K562 (cell line): ENCODE data around the gene BAIAP3. TPM values are rescaled to one million over a fixed set of nuclear protein-coding genes. Genes with fewer than 3 reads are reported as not detected.
A peak's percentile ranks its signal among the peaks of the same experiment; 100 is the strongest.

Experiments used
- ATAC-seq: fragments of 200-7000 bp; cut with Tn5 transposase; 3 replicates; pipeline ENCODE4 v1.9.1; 2020; ENCODE audit warnings: moderate library complexity
- BruUV-seq: library from RNA; stranded (reverse); fragments of 400-500 nt; replicated peaks from 2 replicates; lab custom pipeline; 2021; lab: Mats Ljungman, UMichigan
- CTCF ChIA-PET: fragments of 300-600 bp; formaldehyde crosslinking; extraction: SDS; loops from one replicate; lab custom pipeline; 2021; ENCODE audit warnings: low intra/inter-chr PET ratio; lab: Yijun Ruan, JAX
- POLR2A ChIA-PET: fragments of 300-600, 350-650 bp; sonication (Branson Sonifier 250); formaldehyde crosslinking; extraction: SDS; loops from one replicate; lab custom pipeline; 2021; ENCODE audit warnings: antibody characterized with exemption, inconsistent platforms; lab: Yijun Ruan, JAX
- DNase-seq, 4 experiments: peaks; one replicate each; pipeline versions ENCODE4 v3.0.0 to v3.0.0-alpha.2; 2011 to 2018; ENCODE audit warnings: low spot score in 3 of 4, mixed read lengths in 3 of 4; ENCODE audit errors: extremely low read depth in 1 of 4
- FAIRE-seq: peaks from 2 replicates; lab custom pipeline; 2011; peaks lifted over from hg19 to GRCh38; lab: Jason Lieb, UNC
- H2AFZ ChIP-seq: 2 replicates; pipeline ENCODE4 v1.6.0; 2011; ENCODE audit warnings: low read depth, low read length, control low read depth, inconsistent platforms
- H3K27ac ChIP-seq: fragments of 200-600 bp; 3 replicates; pipeline ENCODE4 v1.8.0; 2011; ENCODE audit warnings: low read depth, mild to moderate bottlenecking, control low read depth, inconsistent platforms, low read length, moderate library complexity, mixed read lengths; ENCODE audit errors: extremely low read depth
- H3K27me3 ChIP-seq, 2 experiments: fragments of 300-600 bp in 1 of 2; 2 replicates in 1 of 2; 3 replicates in 1 of 2; pipeline versions ENCODE4 v1.6.0 to v1.8.0; 2011; ENCODE audit warnings: inconsistent platforms in 2 of 2, low read length in 2 of 2, mild to moderate bottlenecking in 1 of 2, mixed read lengths in 1 of 2, moderate library complexity in 1 of 2; ENCODE audit not compliant: control insufficient read depth in 2 of 2, insufficient read depth in 2 of 2
- H3K36me3 ChIP-seq: fragments of 300-600 bp; 3 replicates; pipeline ENCODE4 v1.8.0; 2011; ENCODE audit warnings: mild to moderate bottlenecking, low read length, inconsistent platforms; ENCODE audit not compliant: control insufficient read depth, insufficient read depth
- H3K4me1 ChIP-seq, 2 experiments: fragments of 200-600 bp in 1 of 2; replicated peaks in 1 of 2; 2 replicates in 1 of 2; 3 replicates in 1 of 2; pipeline versions ENCODE4 v1.5.1 to v1.8.0; 2011; ENCODE audit warnings: inconsistent platforms in 2 of 2, low read length in 2 of 2, mild to moderate bottlenecking in 1 of 2, mixed read lengths in 1 of 2, moderate library complexity in 1 of 2; ENCODE audit not compliant: control insufficient read depth in 2 of 2, insufficient read depth in 2 of 2
- H3K4me2 ChIP-seq: 2 replicates; pipeline ENCODE4 v1.6.1; 2011; ENCODE audit warnings: low read length, control low read depth, inconsistent platforms, mixed read lengths; ENCODE audit not compliant: insufficient read depth
- H3K4me3 ChIP-seq: fragments of 200-600 bp; sonication (generic), shearing (Covaris generic); 2 replicates; pipeline ENCODE4 v1.5.1; 2016; ENCODE audit warnings: control low read depth, inconsistent platforms
- H3K79me2 ChIP-seq: fragments of 200-600 bp; 3 replicates; pipeline ENCODE4 v1.8.0; 2011; ENCODE audit warnings: low read length, inconsistent platforms; ENCODE audit not compliant: control insufficient read depth, insufficient read depth
- H3K9ac ChIP-seq, 2 experiments: 2 replicates each; pipeline versions ENCODE4 v1.6.0 to v1.6.1; 2011; ENCODE audit warnings: low read depth in 2 of 2, low read length in 2 of 2, control low read depth in 1 of 2, inconsistent platforms in 1 of 2, mild to moderate bottlenecking in 1 of 2, mixed read lengths in 1 of 2; ENCODE audit not compliant: insufficient read depth in 1 of 2
- H3K9me1 ChIP-seq: one replicate; pipeline ENCODE4 v1.6.0; 2011; ENCODE audit warnings: inconsistent platforms, mild to moderate bottlenecking, low read length, moderate library complexity; ENCODE audit not compliant: control insufficient read depth, insufficient read depth
- H3K9me3 ChIP-seq: replicated peaks from 2 replicates; pipeline ENCODE4 v1.5.1; 2011; ENCODE audit warnings: low read depth, low read length, inconsistent platforms; ENCODE audit not compliant: control insufficient read depth, insufficient read depth
- H4K20me1 ChIP-seq: replicated peaks from 2 replicates; pipeline ENCODE4 v1.6.1; 2011; ENCODE audit warnings: low read length, inconsistent platforms, mixed read lengths; ENCODE audit not compliant: control insufficient read depth, insufficient read depth
- CHD1 ChIP-seq: fragments of 200-600 bp; sonication (generic); IDR thresholded peaks from one replicate; pipeline ENCODE4 v1.6.1; 2012; ENCODE audit warnings: mild to moderate bottlenecking, moderate library complexity, low read length, inconsistent platforms
- ETV5 ChIP-seq: sonication (generic); formaldehyde crosslinking; IDR thresholded peaks from 2 replicates; pipeline ENCODE4 v1.4.0; 2020; ENCODE audit warnings: low read depth, mild to moderate bottlenecking, missing genetic modification reagents
- HNRNPLL ChIP-seq: fragments of 200-400 bp; formaldehyde crosslinking; IDR thresholded peaks from 2 replicates; pipeline ENCODE4 v1.6.1; 2017; ENCODE audit warnings: low read length, low read depth, mild to moderate bottlenecking; ENCODE audit not compliant: poor library complexity, severe bottlenecking
- KAT8 ChIP-seq: fragments of 450-650 bp; IDR thresholded peaks from 2 replicates; pipeline ENCODE4 v1.6.1; 2016; ENCODE audit warnings: low read depth, mild to moderate bottlenecking
- MIER1 ChIP-seq: fragments of 450-650 bp; IDR thresholded peaks from 2 replicates; pipeline ENCODE4 v1.6.1; 2016; ENCODE audit warnings: antibody characterized with exemption, mild to moderate bottlenecking, low read depth
- MLX ChIP-seq, 2 experiments: fragments of 450-650 bp in 1 of 2; sonication (generic) in 1 of 2; formaldehyde crosslinking; conservative IDR thresholded peaks; 2 replicates each; pipeline versions ENCODE4 v1.4.0 to v1.8.1; 2020 to 2022; ENCODE audit warnings: mild to moderate bottlenecking in 1 of 2, missing genetic modification reagents in 1 of 2
- SMC3 ChIP-seq: conservative IDR thresholded peaks from 2 replicates; pipeline ENCODE4 v1.6.1; 2011; ENCODE audit warnings: low read depth, low read length, improper control_type of control experiment; ENCODE audit not compliant: insufficient read depth
- STAT6 ChIP-seq: sonication (generic); formaldehyde crosslinking; IDR thresholded peaks from 2 replicates; pipeline ENCODE4 v1.8.1; 2023; ENCODE audit warnings: mild to moderate bottlenecking, missing genetic modification reagents
- THAP12 ChIP-seq: fragments of 250-450 bp; sonication (Bioruptor Pico); IDR thresholded peaks from 2 replicates; pipeline ENCODE4 v1.9.0; 2021; ENCODE audit warnings: mild to moderate bottlenecking, inconsistent platforms
- ZBTB33 ChIP-seq: sonication (generic); formaldehyde crosslinking; IDR thresholded peaks from 2 replicates; pipeline ENCODE4 v1.8.1; 2023; ENCODE audit warnings: mild to moderate bottlenecking, missing genetic modification reagents
- ZNF449 ChIP-seq: fragments of 250-450 bp; sonication (Bioruptor Pico); IDR thresholded peaks from 2 replicates; pipeline ENCODE4 v1.8.0; 2022; ENCODE audit warnings: moderate library complexity, mild to moderate bottlenecking, inconsistent platforms
- WGBS: fragments of 100-300 bp; shearing (Covaris generic); methylation state at CpG from one replicate; pipeline ENCODE4 v1.1.6; 2016; ENCODE audit warnings: low coverage, mixed read lengths; ENCODE audit not compliant: insufficient coverage; ENCODE audit errors: missing lambda C conversion rate; 5-methylcytosine and 5-hydroxymethylcytosine counted together
- in situ Hi-C: fragments of 300-500 bp; cut with MboI; formaldehyde crosslinking; loops from 4 replicates; pipeline ENCODE4 v1.15.0; 2018; ENCODE audit warnings: inconsistent platforms, mixed read lengths
- intact Hi-C: fragments of 100-400 bp; cut with micrococcal nuclease; formaldehyde crosslinking; loops from 2 replicates; pipeline ENCODE4 v1.14.2; 2022
- polyA plus RNA-seq, 8 experiments: library from polyadenylated mRNA; depleted of rRNA in 4 of 8; stranded (reverse) in 5 of 8; unstranded in 3 of 8; fragments of >200 nt; fragmentation: Nextera tagmentation in 2 of 8; fragmentation: Illumina TruSeq in 1 of 8; extraction: Ambion mirVana in 2 of 8; extraction: Trizol in 1 of 8; gene quantifications; 2 replicates each; pipeline versions ENCODE4 v1.2.1 to v1.2.3, GENCODE V29; 2011 to 2014; ENCODE audit warnings: inconsistent platforms in 1 of 8, missing spikeins in 1 of 8
- total RNA-seq, 7 experiments: library from RNA; depleted of rRNA in 6 of 7; stranded (reverse); fragments of >200 nt in 6 of 7; fragmentation: Illumina TruSeq in 2 of 7; extraction: Trizol in 2 of 7; gene quantifications; 2 replicates each; pipeline versions ENCODE4 v1.2.1 to v1.2.3, GENCODE V29; 2011 to 2021; ENCODE audit warnings: low replicate concordance in 1 of 7

Gene BAIAP3
- total and polyA plus RNA-seq, 9 of the 15 experiments (the other 6 are each of a cell fraction or from before 2014, with no cell fraction given), result 0.03 to 4.5 (median 0.57) TPM; not detected in 1

- Histone ChIP-seq H4K20me1 (peaks cover 4% of the 10 kb centered on the region), H3K79me2 (peaks cover 46% of the 10 kb centered on the region), H3K4me1 (peaks cover 4 to 87% of the 10 kb centered on the region in 2 experiments; a peak in 3 of 5 replicates), H3K9me3 (no peaks in the 10 kb centered on the region), H3K4me3 (peak overlapping the region; percentile 99), H3K27ac (peak overlapping the region; percentile 49; the same call in 2 of the 3 replicates), H3K9ac (peak overlapping the region; percentile 80 to 93), H3K9me1 (no peaks in the 10 kb centered on the region), H3K27me3 (no peaks in the 10 kb centered on the region), H3K36me3 (peaks cover 22% of the 10 kb centered on the region; the same call in 1 of the 3 replicates), H2AFZ (peak overlapping the region; percentile 84), H3K4me2 (peak overlapping the region; percentile 80)
- intact Hi-C loops (no loop called here), in situ Hi-C loops (no loop called here)
- CTCF ChIA-PET, result no interaction called here
- no TSS peak for BruUV-seq
- ATAC-seq (peak; percentile 24), DNase-seq (no peak), FAIRE-seq (no peak)
- WGBS, result 2% methylated on average over 35 of the region's 35 CpGs
- POLR2A ChIA-PET, result interaction anchor here (0.6 to 1.6 kb wide), 3 partner anchors 27 to 374 kb away, joined by 3 to 5 read pairs (median 3); no protein-coding TSS in a partner anchor
- no peak for TF ChIP-seq MIER1
- TF ChIP-seq SMC3, result no peak
- TF ChIP-seq ZBTB33 (CRISPR knock-in tag), result no peak
- TF ChIP-seq THAP12 (CRISPR knock-in tag), result 0 out of 2 replicates have a peak, but pooled peaks have one; percentile 3
- no peak for TF ChIP-seq STAT6 (CRISPR knock-in tag)
- peak; percentile 44 for TF ChIP-seq HNRNPLL
- no peak for TF ChIP-seq ZNF449 (CRISPR knock-in tag)
- 0 out of 2 replicates have a peak, but pooled peaks have one; percentile 6 for TF ChIP-seq ETV5 (CRISPR knock-in tag)
- TF ChIP-seq CHD1, result no peak
- TF ChIP-seq KAT8, result no peak
- no peak for TF ChIP-seq MLX (CRISPR knock-in tag; conservative IDR thresholded peaks at IDR 0.05)
These were observed 17.8 kb downstream of the BAIAP3 start for GRCh38 chr16:1351215-1351581.
